IMR-90 (cell line): ENCODE measurements around the gene UGDH. TPM values are rescaled to one million over a fixed set of nuclear protein-coding genes. Genes with fewer than 3 reads are reported as not detected.

Source experiments
- ATAC-seq: fragments of 200-7000 bp; cut with Tn5 transposase; 2 replicates; pipeline ENCODE4 v1.9.1; 2020; ENCODE audit warnings: low read depth, mild to moderate bottlenecking, moderate library complexity
- BruUV-seq: library from RNA; stranded (reverse); fragments of 400-500 nt; replicated peaks from 2 replicates; lab custom pipeline; 2021; lab: Mats Ljungman, UMichigan
- CTCF ChIA-PET: fragments of 300-600 bp; formaldehyde crosslinking; extraction: SDS; loops from one replicate; lab custom pipeline; 2021; ENCODE audit warnings: antibody characterized with exemption; lab: Yijun Ruan, JAX
- POLR2A ChIA-PET: fragments of 300-600 bp; sonication (Branson Sonifier 250); formaldehyde crosslinking; loops from one replicate; lab custom pipeline; 2022; ENCODE audit warnings: antibody characterized with exemption; ENCODE audit not compliant: unreplicated experiment; lab: Charles Lee
- DNase-seq: peaks from one replicate; pipeline ENCODE4 v3.0.0; 2013
- H2AFZ ChIP-seq: replicated peaks from 2 replicates; pipeline ENCODE3; 2013; ENCODE audit warnings: low read length, mild to moderate bottlenecking; ENCODE audit not compliant: poor library complexity
- H2AK5ac ChIP-seq: 2 replicates; pipeline ENCODE4 v1.6.1; 2013; ENCODE audit warnings: low read depth, low read length, inconsistent platforms
- H2AK9ac ChIP-seq: replicated peaks from 2 replicates; pipeline ENCODE3; 2013; ENCODE audit warnings: mild to moderate bottlenecking, low read depth, low read length, moderate library complexity; ENCODE audit not compliant: poor library complexity
- H2BK120ac ChIP-seq: 2 replicates; pipeline ENCODE4 v1.6.1; 2013; ENCODE audit warnings: low read depth, low read length, inconsistent platforms
- H2BK15ac ChIP-seq: 3 replicates; pipeline ENCODE4 v1.6.1; 2013; ENCODE audit warnings: low read depth, low read length, inconsistent platforms
- H2BK20ac ChIP-seq: 2 replicates; pipeline ENCODE4 v1.6.1; 2013; ENCODE audit warnings: low read depth, mild to moderate bottlenecking, inconsistent platforms, low read length, moderate library complexity
- H2BK5ac ChIP-seq: 2 replicates; pipeline ENCODE4 v1.6.1; 2013; ENCODE audit warnings: mild to moderate bottlenecking, low read depth, low read length, inconsistent platforms; ENCODE audit not compliant: poor library complexity, severe bottlenecking
- H3K14ac ChIP-seq: replicated peaks from 2 replicates; pipeline ENCODE4 v1.6.1; 2013; ENCODE audit warnings: low read depth, low read length, inconsistent platforms
- H3K18ac ChIP-seq: 2 replicates; pipeline ENCODE4 v1.6.1; 2013; ENCODE audit warnings: low read depth, low read length, control low read depth
- H3K23ac ChIP-seq: 2 replicates; pipeline ENCODE4 v1.6.1; 2013; ENCODE audit warnings: low read depth, low read length, inconsistent platforms
- H3K27ac ChIP-seq: 2 replicates; pipeline ENCODE4 v1.5.1; 2013; ENCODE audit warnings: mild to moderate bottlenecking, control low read depth, low read length; ENCODE audit not compliant: insufficient read depth
- H3K27me3 ChIP-seq: 2 replicates; pipeline ENCODE4 v1.6.1; 2013; ENCODE audit warnings: low read length; ENCODE audit not compliant: control insufficient read depth, insufficient read depth
- H3K36me3 ChIP-seq: 2 replicates; pipeline ENCODE4 v1.6.1; 2013; ENCODE audit warnings: low read length, mixed read lengths; ENCODE audit not compliant: control insufficient read depth, insufficient read depth
- H3K4ac ChIP-seq: 2 replicates; pipeline ENCODE4 v1.6.1; 2013; ENCODE audit warnings: low read depth, low read length, inconsistent platforms
- H3K4me1 ChIP-seq: 2 replicates; pipeline ENCODE4 v1.6.1; 2013; ENCODE audit warnings: low read length, mixed read lengths; ENCODE audit not compliant: control insufficient read depth, insufficient read depth
- H3K4me2 ChIP-seq: 2 replicates; pipeline ENCODE4 v1.6.1; 2013; ENCODE audit warnings: low read depth, mild to moderate bottlenecking, control low read depth, low read length, moderate library complexity
- H3K4me3 ChIP-seq: 2 replicates; pipeline ENCODE4 v1.5.1; 2013; ENCODE audit warnings: low read depth, mild to moderate bottlenecking, control low read depth, low read length, moderate library complexity; ENCODE audit not compliant: insufficient read depth
- H3K56ac ChIP-seq: 2 replicates; pipeline ENCODE4 v1.6.1; 2013; ENCODE audit warnings: low read length, inconsistent platforms; ENCODE audit not compliant: insufficient read depth; ENCODE audit errors: extremely low read depth
- H3K79me1 ChIP-seq, 2 experiments: 2 replicates each; pipeline ENCODE4 v1.6.1; 2013; ENCODE audit warnings: low read length in 2 of 2, inconsistent platforms in 1 of 2, low read depth in 1 of 2
- H3K9ac ChIP-seq: 2 replicates; pipeline ENCODE4 v1.6.1; 2013; ENCODE audit warnings: low read depth, low read length, control low read depth
- H3K9me1 ChIP-seq: 2 replicates; pipeline ENCODE4 v1.6.1; 2013; ENCODE audit warnings: low read length, inconsistent platforms; ENCODE audit not compliant: insufficient read depth
- H3K9me3 ChIP-seq: 2 replicates; pipeline ENCODE4 v1.6.1; 2013; ENCODE audit warnings: low read length; ENCODE audit not compliant: control insufficient read depth, insufficient read depth
- H4K20me1 ChIP-seq: 2 replicates; pipeline ENCODE4 v1.6.1; 2013; ENCODE audit warnings: low read length, inconsistent platforms; ENCODE audit not compliant: insufficient read depth
- H4K5ac ChIP-seq: 2 replicates; pipeline ENCODE4 v1.6.1; 2013; ENCODE audit warnings: mild to moderate bottlenecking, low read depth, low read length, control low read depth
- H4K8ac ChIP-seq, 2 experiments: 2 replicates each; pipeline ENCODE4 v1.6.1; 2013; ENCODE audit warnings: low read depth in 2 of 2, low read length in 2 of 2, control low read depth in 1 of 2, inconsistent platforms in 1 of 2
- H4K91ac ChIP-seq: 2 replicates; pipeline ENCODE4 v1.6.1; 2013; ENCODE audit warnings: low read depth, low read length, inconsistent platforms; ENCODE audit not compliant: insufficient read depth
- CEBPB ChIP-seq: IDR thresholded peaks from 2 replicates; pipeline ENCODE4 v1.6.1; 2012; ENCODE audit warnings: low read depth, low read length, improper control_type of control experiment
- FOS ChIP-seq: fragments of 150-350 bp; IDR thresholded peaks from 2 replicates; pipeline ENCODE4 v1.6.1; 2016; ENCODE audit warnings: low read depth, low read length
- MAFK ChIP-seq: IDR thresholded peaks from 2 replicates; pipeline ENCODE4 v1.6.1; 2012; ENCODE audit warnings: low read depth, low read length, improper control_type of control experiment
- MAZ ChIP-seq: IDR thresholded peaks from 2 replicates; pipeline ENCODE4 v1.6.1; 2012; ENCODE audit warnings: low read depth, mild to moderate bottlenecking, low read length, improper control_type of control experiment, moderate library complexity, borderline replicate concordance
- MXI1 ChIP-seq: IDR thresholded peaks from 2 replicates; pipeline ENCODE4 v1.6.1; 2012; ENCODE audit warnings: low read depth, mild to moderate bottlenecking, low read length, moderate library complexity, borderline replicate concordance
- NFE2L2 ChIP-seq: fragments of 150-350 bp; IDR thresholded peaks from 2 replicates; pipeline ENCODE4 v1.6.1; 2016; ENCODE audit warnings: low read depth, mild to moderate bottlenecking, low read length
- POLR2A ChIP-seq: IDR thresholded peaks from 2 replicates; pipeline ENCODE4 v1.6.1; 2012; ENCODE audit warnings: mild to moderate bottlenecking, low read depth, low read length
- RAD21 ChIP-seq: IDR thresholded peaks from 2 replicates; pipeline ENCODE4 v1.6.1; 2012; ENCODE audit warnings: low read length, improper control_type of control experiment
- RCOR1 ChIP-seq: IDR thresholded peaks from 2 replicates; pipeline ENCODE4 v1.6.1; 2012; ENCODE audit warnings: mild to moderate bottlenecking, low read length, improper control_type of control experiment; ENCODE audit not compliant: insufficient replicate concordance
- RFX5 ChIP-seq: IDR thresholded peaks from 2 replicates; pipeline ENCODE4 v1.8.0; 2012; ENCODE audit warnings: low read depth, mild to moderate bottlenecking, low read length, moderate library complexity
- SMC3 ChIP-seq: fragments of 150-350 bp; IDR thresholded peaks from 2 replicates; pipeline ENCODE4 v1.6.1; 2016; ENCODE audit warnings: low read depth, mild to moderate bottlenecking, antibody characterized with exemption, low read length, moderate library complexity
- WGBS, 2 experiments: methylation state at CpG; one replicate each; pipeline versions ENCODE4 v1.1.5 to v1.1.7; 2013; ENCODE audit warnings: missing lambda C conversion rate in 2 of 2; ENCODE audit not compliant: insufficient read length in 1 of 2; ENCODE audit errors: extremely low coverage in 2 of 2; 5-methylcytosine and 5-hydroxymethylcytosine counted together
- dilution Hi-C: fragments of 300-500 bp; cut with HindIII; formaldehyde crosslinking; loops from one replicate; pipeline ENCODE4 v1.14.3; 2018; ENCODE audit warnings: low sequenced_read_pairs; ENCODE audit not compliant: unreplicated experiment
- in situ Hi-C: fragments of 300-500 bp; cut with MboI; formaldehyde crosslinking; loops from 3 replicates; pipeline ENCODE4 v1.14.3; 2019; ENCODE audit warnings: low sequenced_read_pairs, inconsistent platforms, mixed read lengths
- intact Hi-C: fragments of 100-400 bp; cut with micrococcal nuclease; formaldehyde crosslinking; loops from 2 replicates; pipeline ENCODE4 v1.10.0; 2022
- polyA plus RNA-seq, 3 experiments: library from polyadenylated mRNA; depleted of rRNA; stranded (reverse); fragments of >200 nt; gene quantifications; 2 replicates each; pipeline ENCODE4 v1.2.3, GENCODE V29; 2012; ENCODE audit warnings: low replicate concordance in 1 of 3
- total RNA-seq: library from RNA; depleted of rRNA; stranded (reverse); fragments of >200 nt; gene quantifications from 2 replicates; pipeline ENCODE4 v1.2.3, GENCODE V29; 2012
- TF ChIP-seq, protein P1 (sequence below): fragments of 150-350 bp; IDR thresholded peaks from 2 replicates; pipeline ENCODE4 v1.6.1; 2017; ENCODE audit warnings: mild to moderate bottlenecking, antibody characterized with exemption, low read length, low read depth
- TF ChIP-seq, protein P2 (sequence below): conservative IDR thresholded peaks from 2 replicates; pipeline ENCODE4 v1.5.1; 2012; ENCODE audit warnings: mild to moderate bottlenecking, low read depth, low read length, improper control_type of control experiment
- TF ChIP-seq, protein P3 (sequence below): fragments of 150-350 bp; IDR thresholded peaks from 2 replicates; pipeline ENCODE4 v1.6.1; 2016; ENCODE audit warnings: low read depth, mild to moderate bottlenecking, low read length, moderate library complexity, borderline replicate concordance

The UGDH gene
- total and polyA plus RNA-seq, 2 of the 4 experiments (the other 2 are of a cell fraction): 69.2 to 257 TPM

DNA sequence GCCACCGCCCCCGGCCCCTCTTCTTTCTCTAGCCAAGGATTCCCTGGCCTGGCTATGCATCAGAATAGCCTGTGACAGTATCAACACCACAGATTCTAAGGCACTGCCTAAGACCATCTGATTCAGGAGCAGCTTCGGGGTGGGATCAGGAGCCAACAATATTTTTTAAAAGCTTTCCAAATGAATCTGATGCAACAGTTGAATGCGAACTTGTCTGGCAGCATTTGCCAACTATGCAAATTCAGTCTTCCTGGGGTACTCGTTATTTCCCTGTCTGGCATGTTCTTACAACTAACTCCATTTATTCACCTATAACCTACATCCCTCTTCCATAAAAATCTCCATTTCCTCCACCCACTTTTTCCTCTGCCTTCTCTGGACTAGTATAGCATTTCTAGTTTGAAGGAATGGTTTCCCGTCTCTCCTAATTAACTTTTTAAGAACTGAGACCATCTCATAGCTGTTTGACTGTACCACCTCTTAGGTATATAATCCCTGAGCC is 36.2 kb upstream of the UGDH start:
- H4K91ac ChIP-seq: no peak overlapping the region
- intact Hi-C loops: no loop called here
- H3K56ac ChIP-seq: no peak overlapping the region
- CTCF ChIA-PET: no interaction called here
- dilution Hi-C loops: no loop called here
- ATAC-seq (no peak), DNase-seq (no peak)
- no peak overlapping the region for H2AFZ ChIP-seq
- H3K9ac ChIP-seq: no peak overlapping the region
- peaks cover 8% of the 10 kb centered on the region for H3K4me1 ChIP-seq
- H3K79me1 ChIP-seq: peaks cover 3 to 4% of the 10 kb centered on the region in 2 experiments; a peak in 3 of 4 replicates
- peaks cover 9% of the 10 kb centered on the region for H3K36me3 ChIP-seq
- peaks cover 2% of the 10 kb centered on the region; the same call in 1 of the 2 replicates for H3K9me3 ChIP-seq
- no peaks in the 10 kb centered on the region; the same call in 1 of the 2 replicates for H3K9me1 ChIP-seq
- no peak overlapping the region for H3K4ac ChIP-seq
- in situ Hi-C loops: no loop called here
- H2AK5ac ChIP-seq: no peak overlapping the region
- no peak overlapping the region for H2BK120ac ChIP-seq
- H3K4me2 ChIP-seq: no peak overlapping the region
- no peak overlapping the region for H3K23ac ChIP-seq
- no peaks in the 10 kb centered on the region for H4K20me1 ChIP-seq
- WGBS, 2 experiments: 78% methylated on average over 4 of the region's 6 CpGs; no CpG with 5 or more reads in 1 of the 2 experiments
- H3K27me3 ChIP-seq: no peaks in the 10 kb centered on the region
- no peak overlapping the region for H4K8ac ChIP-seq
- no peak overlapping the region for H3K4me3 ChIP-seq
- no peak overlapping the region for H2BK20ac ChIP-seq
- no peak overlapping the region for H2AK9ac ChIP-seq
- H3K27ac ChIP-seq: no peak overlapping the region
- POLR2A ChIA-PET: no interaction called here
- H2BK5ac ChIP-seq: no peak overlapping the region
- H3K14ac ChIP-seq: no peak overlapping the region
- no peak overlapping the region for H4K5ac ChIP-seq
- H3K18ac ChIP-seq: no peak overlapping the region
- no TSS peak for BruUV-seq
- TF ChIP-seq MAZ (no peak), CEBPB (no peak), SMC3 (no peak), RAD21 (no peak), FOS (no peak), MAFK (no peak), NFE2L2 (no peak), RFX5 (no peak), POLR2A (no peak), RCOR1 (no peak), MXI1 (no peak)
- TF ChIP-seq, protein P1, sequence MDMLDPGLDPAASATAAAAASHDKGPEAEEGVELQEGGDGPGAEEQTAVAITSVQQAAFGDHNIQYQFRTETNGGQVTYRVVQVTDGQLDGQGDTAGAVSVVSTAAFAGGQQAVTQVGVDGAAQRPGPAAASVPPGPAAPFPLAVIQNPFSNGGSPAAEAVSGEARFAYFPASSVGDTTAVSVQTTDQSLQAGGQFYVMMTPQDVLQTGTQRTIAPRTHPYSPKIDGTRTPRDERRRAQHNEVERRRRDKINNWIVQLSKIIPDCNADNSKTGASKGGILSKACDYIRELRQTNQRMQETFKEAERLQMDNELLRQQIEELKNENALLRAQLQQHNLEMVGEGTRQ: no peak
- TF ChIP-seq, protein P2, sequence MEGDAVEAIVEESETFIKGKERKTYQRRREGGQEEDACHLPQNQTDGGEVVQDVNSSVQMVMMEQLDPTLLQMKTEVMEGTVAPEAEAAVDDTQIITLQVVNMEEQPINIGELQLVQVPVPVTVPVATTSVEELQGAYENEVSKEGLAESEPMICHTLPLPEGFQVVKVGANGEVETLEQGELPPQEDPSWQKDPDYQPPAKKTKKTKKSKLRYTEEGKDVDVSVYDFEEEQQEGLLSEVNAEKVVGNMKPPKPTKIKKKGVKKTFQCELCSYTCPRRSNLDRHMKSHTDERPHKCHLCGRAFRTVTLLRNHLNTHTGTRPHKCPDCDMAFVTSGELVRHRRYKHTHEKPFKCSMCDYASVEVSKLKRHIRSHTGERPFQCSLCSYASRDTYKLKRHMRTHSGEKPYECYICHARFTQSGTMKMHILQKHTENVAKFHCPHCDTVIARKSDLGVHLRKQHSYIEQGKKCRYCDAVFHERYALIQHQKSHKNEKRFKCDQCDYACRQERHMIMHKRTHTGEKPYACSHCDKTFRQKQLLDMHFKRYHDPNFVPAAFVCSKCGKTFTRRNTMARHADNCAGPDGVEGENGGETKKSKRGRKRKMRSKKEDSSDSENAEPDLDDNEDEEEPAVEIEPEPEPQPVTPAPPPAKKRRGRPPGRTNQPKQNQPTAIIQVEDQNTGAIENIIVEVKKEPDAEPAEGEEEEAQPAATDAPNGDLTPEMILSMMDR: no peak
- TF ChIP-seq, protein P3, sequence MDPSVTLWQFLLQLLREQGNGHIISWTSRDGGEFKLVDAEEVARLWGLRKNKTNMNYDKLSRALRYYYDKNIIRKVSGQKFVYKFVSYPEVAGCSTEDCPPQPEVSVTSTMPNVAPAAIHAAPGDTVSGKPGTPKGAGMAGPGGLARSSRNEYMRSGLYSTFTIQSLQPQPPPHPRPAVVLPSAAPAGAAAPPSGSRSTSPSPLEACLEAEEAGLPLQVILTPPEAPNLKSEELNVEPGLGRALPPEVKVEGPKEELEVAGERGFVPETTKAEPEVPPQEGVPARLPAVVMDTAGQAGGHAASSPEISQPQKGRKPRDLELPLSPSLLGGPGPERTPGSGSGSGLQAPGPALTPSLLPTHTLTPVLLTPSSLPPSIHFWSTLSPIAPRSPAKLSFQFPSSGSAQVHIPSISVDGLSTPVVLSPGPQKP: no peak
- no peak overlapping the region for H2BK15ac ChIP-seq
